GM18867 (cell line): ENCODE data around the gene THSD4.

ENCODE experiments used
- ATAC-seq: cut with Tn5 transposase; IDR thresholded peaks from one replicate; pipeline ENCODE4 v1.9.1; 2021; ENCODE audit warnings: mild to moderate bottlenecking, moderate library complexity; ENCODE audit not compliant: unreplicated experiment

THSD4 gene

DNA sequence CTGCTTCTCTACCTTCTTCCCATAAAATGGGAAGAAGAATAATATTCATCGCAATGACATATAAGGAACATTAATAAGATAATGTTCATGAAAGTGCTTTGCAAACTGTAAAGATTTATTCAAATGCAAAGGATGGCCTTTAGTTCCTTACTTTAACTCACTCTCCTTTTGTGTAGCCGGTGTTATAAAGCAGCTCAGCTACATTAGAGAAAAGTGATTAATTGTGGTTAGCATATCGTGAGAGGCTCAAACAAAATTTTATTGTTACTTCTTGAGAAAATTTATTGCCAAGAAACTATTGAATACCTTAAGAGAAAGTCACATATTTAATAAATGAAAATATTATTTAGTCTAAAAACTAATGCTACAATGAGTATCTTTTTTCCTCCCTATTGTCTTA is 444.3 kb downstream of the THSD4 start:
- no peak for ATAC-seq

DNA sequence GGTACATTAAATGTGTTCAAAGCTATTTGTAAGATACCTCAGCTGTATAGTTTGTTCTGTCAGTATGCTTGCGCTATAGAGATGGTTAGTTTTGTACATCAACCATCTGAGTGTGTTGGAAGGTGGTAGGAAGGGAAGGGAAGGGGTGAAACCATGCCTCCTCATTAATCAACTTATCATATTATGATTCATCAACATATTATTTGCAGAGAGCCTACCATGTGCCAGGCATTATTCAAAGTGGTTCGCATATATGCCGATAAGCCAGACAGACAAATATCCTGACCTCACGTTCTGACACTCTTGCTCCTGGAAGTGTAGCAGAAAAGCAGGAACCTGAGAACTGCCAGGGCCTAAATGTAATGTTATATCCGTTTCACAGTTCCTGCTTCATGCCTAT is 447.0 kb downstream of the THSD4 start:
- ATAC-seq = no peak

GRCh38 chr15:71564217-71564616 is 448.9 kb downstream of the THSD4 start:
- no peak for ATAC-seq

GRCh38 chr15:71565006-71565405 is 449.7 kb downstream of the THSD4 start:
- no peak for ATAC-seq

DNA sequence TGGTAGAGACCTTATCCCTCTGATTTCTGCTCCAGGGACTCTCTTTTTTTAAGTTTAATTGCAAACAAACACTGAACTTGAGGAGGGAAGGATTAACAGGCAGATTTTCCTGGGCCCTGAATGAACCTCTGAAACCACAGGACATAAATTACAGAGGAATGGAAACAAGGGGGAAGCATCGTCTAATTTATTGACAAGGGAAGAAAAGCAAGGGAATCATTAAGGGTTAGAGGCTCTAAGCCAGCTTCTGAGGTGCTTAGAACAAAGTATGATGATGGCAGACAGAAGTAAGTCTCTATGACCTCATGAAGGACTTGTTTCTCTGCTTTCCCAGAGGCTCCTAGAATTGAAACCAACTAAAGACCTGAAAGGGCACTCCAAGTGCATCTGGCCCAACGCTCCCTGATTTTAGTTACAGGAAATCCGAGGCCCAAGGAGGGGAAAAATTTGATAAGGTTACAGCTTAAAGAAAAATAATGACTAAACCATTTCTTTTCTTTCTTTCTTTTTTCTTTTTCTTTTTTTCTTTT is 450.4 kb downstream of the THSD4 start:
- ATAC-seq = no peak

GRCh38 chr15:71566226-71566625 is 451.0 kb downstream of the THSD4 start:
- ATAC-seq = no peak

GRCh38 chr15:71567173-71567572 is 451.9 kb downstream of the THSD4 start:
- no peak for ATAC-seq

GRCh38 chr15:71568227-71568626 is 453.0 kb downstream of the THSD4 start:
- no peak for ATAC-seq

- no peak for ATAC-seq
These were observed 455.5 kb downstream of the THSD4 start for GRCh38 chr15:71570736-71571135.

DNA sequence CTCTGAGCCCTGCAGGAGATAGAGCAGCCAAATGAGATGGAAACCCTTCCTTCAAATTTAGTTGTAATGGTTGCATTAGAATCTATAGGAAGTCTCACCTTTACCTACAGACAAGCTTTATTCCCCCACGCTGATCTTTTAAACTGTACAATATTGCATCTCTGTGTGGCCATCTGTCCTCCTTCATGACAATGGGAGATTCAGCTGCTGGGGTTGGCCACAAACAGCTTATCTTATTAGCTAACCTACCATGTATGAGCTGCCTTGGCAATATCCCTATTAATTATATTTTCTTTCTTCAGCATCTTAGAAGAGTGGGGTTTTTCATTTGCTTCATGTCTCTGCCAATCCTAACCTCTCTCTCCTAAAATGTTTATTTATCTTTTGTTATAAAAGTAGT is 456.4 kb downstream of the THSD4 start:
- no peak for ATAC-seq

- ATAC-seq = no peak
These were observed 457.3 kb downstream of the THSD4 start for GRCh38 chr15:71572452-71573053.

- no peak for ATAC-seq
These were observed 458.3 kb downstream of the THSD4 start for GRCh38 chr15:71573599-71573998.

DNA sequence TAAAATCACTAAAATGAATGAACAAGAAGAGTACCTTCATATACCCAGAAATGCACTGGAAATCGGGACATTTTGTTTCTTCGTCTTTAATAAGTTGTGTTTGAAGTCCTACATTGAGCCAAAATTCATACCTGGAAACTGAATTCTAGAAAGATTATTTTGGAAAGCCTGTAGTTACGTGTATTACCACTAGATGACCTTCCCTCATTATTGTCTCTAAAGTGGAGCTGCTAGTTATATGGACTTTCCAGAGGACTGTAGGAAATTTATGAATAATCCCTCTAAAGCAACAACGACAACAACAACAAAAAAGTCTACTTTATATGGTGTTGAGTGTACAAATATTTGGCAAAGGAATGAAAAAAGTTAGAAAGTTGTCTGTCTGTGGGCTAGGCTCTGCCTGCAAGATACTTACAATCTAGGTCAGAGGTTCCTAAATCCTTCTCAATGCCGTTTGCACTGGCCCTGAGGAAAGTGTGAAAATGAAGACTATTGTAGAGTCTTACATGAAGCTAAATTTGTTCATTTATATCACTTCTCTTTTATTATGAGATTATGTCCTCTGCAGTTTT is 460.3 kb downstream of the THSD4 start:
- no peak for ATAC-seq

- ATAC-seq = no peak
These were observed 461.8 kb downstream of the THSD4 start for GRCh38 chr15:71577071-71577470.

- no peak for ATAC-seq
These were observed 466.2 kb downstream of the THSD4 start for GRCh38 chr15:71581398-71581930.

DNA sequence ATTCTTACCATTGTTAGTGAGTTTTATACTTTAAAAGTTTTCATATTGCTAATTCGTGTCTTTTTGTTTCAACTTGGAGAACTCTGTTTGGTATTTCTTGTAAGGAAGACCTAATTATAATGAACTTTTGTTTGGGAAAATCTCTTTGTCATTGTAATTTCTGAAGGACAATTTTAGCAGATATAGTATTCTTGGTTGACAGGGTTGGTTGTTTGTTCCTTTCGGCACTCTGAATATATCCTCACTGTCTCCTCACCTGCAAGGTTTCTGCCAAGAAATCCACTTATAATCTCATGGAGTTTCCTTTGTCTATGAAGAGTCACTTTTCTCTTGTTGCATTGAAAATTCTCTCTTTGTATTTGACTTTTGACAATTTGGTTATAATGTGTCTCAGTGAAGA is 469.9 kb downstream of the THSD4 start:
- ATAC-seq = no peak

GRCh38 chr15:71586463-71586862 is 471.2 kb downstream of the THSD4 start:
- no peak for ATAC-seq

DNA sequence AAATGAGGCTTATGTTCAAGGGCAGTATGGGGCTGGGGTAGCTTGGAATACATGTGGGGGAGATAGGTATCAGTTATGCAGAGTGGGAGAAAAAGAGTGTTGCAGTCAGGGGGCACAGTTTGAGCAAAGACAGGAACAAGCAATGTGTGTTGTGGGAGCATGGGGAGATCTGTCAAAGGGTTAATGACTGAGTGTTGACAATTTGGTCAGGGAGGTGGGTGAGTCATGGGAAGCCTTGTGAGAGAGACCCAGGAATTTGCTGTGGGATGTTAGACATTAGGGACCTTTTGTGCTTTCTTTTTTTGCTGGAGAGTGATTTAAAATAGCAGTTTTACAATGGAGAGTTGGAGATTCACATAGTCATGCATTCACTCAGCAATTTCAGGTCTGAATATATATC is 473.5 kb downstream of the THSD4 start:
- no peak for ATAC-seq

GRCh38 chr15:71591057-71591456 is 475.8 kb downstream of the THSD4 start:
- no peak for ATAC-seq

DNA sequence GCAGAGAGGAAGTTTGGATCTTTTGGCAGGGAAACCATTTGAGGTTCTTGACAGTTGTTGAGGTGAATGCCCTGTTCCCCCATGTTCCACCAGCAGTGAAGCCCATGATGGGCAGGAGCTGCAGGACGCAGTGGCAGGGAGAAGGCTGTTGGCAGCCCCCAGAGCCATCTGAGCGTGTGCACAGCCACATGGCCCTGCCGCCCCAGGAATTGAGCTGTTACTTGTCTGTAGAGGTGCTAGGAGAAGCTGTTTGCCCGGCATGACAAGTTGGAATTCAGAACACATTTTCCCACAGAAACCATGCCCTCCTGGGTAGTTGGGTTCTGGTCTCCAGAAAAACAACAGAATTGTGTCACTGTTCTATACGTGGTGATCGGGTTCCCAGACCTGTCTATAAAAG is 476.9 kb downstream of the THSD4 start:
- no peak for ATAC-seq

- no peak for ATAC-seq
These were observed 480.7 kb downstream of the THSD4 start for GRCh38 chr15:71595846-71596553.

GRCh38 chr15:71596672-71597071 is 481.4 kb downstream of the THSD4 start:
- no peak for ATAC-seq
